Liver (tissue), 9 donors: ENCODE measurements around the gene OMD. TPM values are rescaled to one million over a fixed set of nuclear protein-coding genes. Genes with fewer than 3 reads are reported as not detected.

ENCODE experiments used
- DNase-seq: peaks from one replicate; pipeline ENCODE4 v3.0.0-alpha.2; 2017; ENCODE audit warnings: low spot score
- H3K27ac ChIP-seq, 2 donors: one replicate each; pipeline ENCODE4 v1.7.0; 2013; ENCODE audit warnings: inconsistent platforms in 2 of 2, low read length in 2 of 2, control low read depth in 1 of 2, low read depth in 1 of 2, mild to moderate bottlenecking in 1 of 2
- H3K27me3 ChIP-seq, 4 donors: one replicate each; pipeline versions ENCODE4 v1.6.1 to v1.7.0; 2013; ENCODE audit warnings: low read length in 3 of 4, inconsistent platforms in 1 of 4, mild to moderate bottlenecking in 1 of 4, moderate library complexity in 1 of 4; ENCODE audit not compliant: control insufficient read depth in 4 of 4, insufficient read depth in 4 of 4
- H3K36me3 ChIP-seq, 4 donors: one replicate each; pipeline versions ENCODE4 v1.6.1 to v1.7.0; 2013; ENCODE audit warnings: low read length in 3 of 4, mild to moderate bottlenecking in 3 of 4, low read depth in 1 of 4, moderate library complexity in 1 of 4; ENCODE audit not compliant: control insufficient read depth in 4 of 4, insufficient read depth in 3 of 4
- H3K4me1 ChIP-seq, 4 donors: one replicate each; pipeline versions ENCODE4 v1.6.1 to v1.7.0; 2013; ENCODE audit warnings: low read length in 3 of 4, mild to moderate bottlenecking in 3 of 4, moderate library complexity in 1 of 4; ENCODE audit not compliant: control insufficient read depth in 4 of 4, insufficient read depth in 4 of 4
- H3K4me3 ChIP-seq, 3 donors: one replicate each; pipeline versions ENCODE4 v1.6.1 to v1.7.0; 2013; ENCODE audit warnings: low read length in 3 of 3, control low read depth in 1 of 3, low read depth in 1 of 3, mild to moderate bottlenecking in 1 of 3
- H3K9ac ChIP-seq, 2 donors: one replicate each; pipeline ENCODE4 v1.7.0; 2013; ENCODE audit warnings: low read length in 2 of 2, mild to moderate bottlenecking in 2 of 2, moderate library complexity in 2 of 2, control low read depth in 1 of 2, low read depth in 1 of 2
- H3K9me3 ChIP-seq, 4 donors: one replicate each; pipeline versions ENCODE4 v1.6.1 to v1.7.0; 2013; ENCODE audit warnings: low read length in 3 of 4; ENCODE audit not compliant: control insufficient read depth in 4 of 4
- ATF3 ChIP-seq: IDR thresholded peaks from 2 replicates; pipeline ENCODE4 v1.6.1; 2016; ENCODE audit warnings: antibody characterized with exemption
- CTCF ChIP-seq: fragments of 150-350 bp; IDR thresholded peaks from 2 replicates; pipeline ENCODE4 v1.5.1; 2017; ENCODE audit warnings: improper control_type of control experiment, low read depth, low read length; ENCODE audit not compliant: missing input control
- EGR1 ChIP-seq, 2 donors: IDR thresholded peaks; 2 replicates each; pipeline ENCODE4 v1.6.1; 2016 to 2018; ENCODE audit warnings: antibody characterized with exemption in 2 of 2, low read depth in 2 of 2
- FOXA1 ChIP-seq: IDR thresholded peaks from 2 replicates; pipeline ENCODE4 v1.6.1; 2016; ENCODE audit warnings: antibody characterized with exemption
- FOXA2 ChIP-seq: IDR thresholded peaks from 2 replicates; pipeline ENCODE4 v1.6.1; 2016; ENCODE audit warnings: antibody characterized with exemption
- GABPA ChIP-seq, 2 donors: IDR thresholded peaks in 1 of 2; conservative IDR thresholded peaks in 1 of 2; 2 replicates each; pipeline ENCODE4 v1.6.1; 2016; ENCODE audit warnings: antibody characterized with exemption in 2 of 2, mild to moderate bottlenecking in 1 of 2, moderate library complexity in 1 of 2
- HNF4A ChIP-seq, 2 donors: conservative IDR thresholded peaks; 2 replicates each; pipeline ENCODE4 v1.6.1; 2016; ENCODE audit warnings: antibody characterized with exemption in 2 of 2, mild to moderate bottlenecking in 2 of 2
- HNF4G ChIP-seq: IDR thresholded peaks from 2 replicates; pipeline ENCODE4 v1.6.1; 2016; ENCODE audit warnings: antibody characterized with exemption
- JUND ChIP-seq, 2 donors: IDR thresholded peaks; 2 replicates each; pipeline ENCODE4 v1.6.1; 2016; ENCODE audit warnings: antibody characterized with exemption in 2 of 2
- MAX ChIP-seq: IDR thresholded peaks from 2 replicates; pipeline ENCODE4 v1.6.1; 2016; ENCODE audit warnings: antibody characterized with exemption
- NR2F2 ChIP-seq: IDR thresholded peaks from 2 replicates; pipeline ENCODE4 v1.6.1; 2016; ENCODE audit warnings: antibody characterized with exemption
- REST ChIP-seq: IDR thresholded peaks from 2 replicates; pipeline ENCODE4 v1.6.1; 2016; ENCODE audit warnings: antibody characterized with exemption, mild to moderate bottlenecking
- TAF1 ChIP-seq: conservative IDR thresholded peaks from 2 replicates; pipeline ENCODE4 v1.6.1; 2016; ENCODE audit warnings: antibody characterized with exemption, mild to moderate bottlenecking
- YY1 ChIP-seq: IDR thresholded peaks from 2 replicates; pipeline ENCODE4 v1.6.1; 2016; ENCODE audit warnings: antibody characterized with exemption, mild to moderate bottlenecking
- ZBTB33 ChIP-seq: IDR thresholded peaks from 2 replicates; pipeline ENCODE4 v1.6.1; 2016; ENCODE audit warnings: antibody characterized with exemption
- WGBS: extraction: QIAGEN DNeasy Blood & Tissue Kit; methylation state at CpG from one replicate; pipeline ENCODE4 v1.1.7; 2013; 5-methylcytosine and 5-hydroxymethylcytosine counted together
- polyA plus RNA-seq, 2 donors: library from polyadenylated mRNA; stranded (reverse) in 1 of 2; unstranded in 1 of 2; fragments of 200-250 nt in 1 of 2; fragments of >200 nt in 1 of 2; fragmentation: Nextera tagmentation in 1 of 2; extraction: Ambion mirVana in 1 of 2; gene quantifications; one replicate each; pipeline versions ENCODE4 v1.2.1 to v1.2.3, GENCODE V29; 2013 to 2015
- total RNA-seq, 2 donors: library from RNA; depleted of rRNA; stranded (reverse); fragments of >200 nt; gene quantifications; one replicate each; pipeline ENCODE4 v1.2.3, GENCODE V29; 2014
- donor health status: healthy.
- donor health status: healthy.
- donor health status: healthy.
- donor health status: healthy.
- donor health status: healthy.

OMD gene
- total and polyA plus RNA-seq, 4 donors, result 0.28 to 0.75 (median 0.52) TPM; not detected in 1

- 82% methylated on average over 3 of the region's 3 CpGs for WGBS
- no peaks in the 10 kb centered on the region for H3K9me3 ChIP-seq
- no peak overlapping the region for H3K4me3 ChIP-seq
- TF ChIP-seq HNF4G, result no peak
- no peak for TF ChIP-seq FOXA2
- TF ChIP-seq JUND (IDR thresholded peaks at IDR 0.05), result no peak
- no peak for TF ChIP-seq MAX
- TF ChIP-seq ATF3, result no peak
- TF ChIP-seq CTCF, result no peak
- no peak for TF ChIP-seq NR2F2
- TF ChIP-seq FOXA1, result no peak
- no peak for TF ChIP-seq YY1
- no peaks in the 10 kb centered on the region for H3K4me1 ChIP-seq
- no peaks in the 10 kb centered on the region for H3K27me3 ChIP-seq
- no peak overlapping the region for H3K9ac ChIP-seq
- peaks cover 0 to 1% (median 0%) of the 10 kb centered on the region in 4 donors for H3K36me3 ChIP-seq
- no peak for DNase-seq
- no peak overlapping the region for H3K27ac ChIP-seq
Observed at GRCh38 chr9:92463984-92464383, 39.7 kb upstream of the OMD start.

- H3K4me3 ChIP-seq, result no peak overlapping the region
- no peak for DNase-seq
- no peaks in the 10 kb centered on the region for H3K27me3 ChIP-seq
- no peak for TF ChIP-seq REST
- no peak for TF ChIP-seq YY1
- TF ChIP-seq ZBTB33, result no peak
- TF ChIP-seq CTCF, result no peak
- no peak for TF ChIP-seq JUND (IDR thresholded peaks at IDR 0.05)
- TF ChIP-seq FOXA1, result no peak
- no peak for TF ChIP-seq GABPA (IDR thresholded peaks at IDR 0.05 in 1 of 2, conservative IDR thresholded peaks at IDR 0.05 in 1 of 2)
- TF ChIP-seq MAX, result no peak
- TF ChIP-seq FOXA2, result no peak
- TF ChIP-seq EGR1 (IDR thresholded peaks at IDR 0.05; ENCODE audit: low read depth in 2 of 2), result no peak
- no peak for TF ChIP-seq TAF1
- TF ChIP-seq HNF4A (conservative IDR thresholded peaks at IDR 0.05), result no peak
- no peak for TF ChIP-seq NR2F2
- no peaks in the 10 kb centered on the region for H3K9me3 ChIP-seq
- no peak overlapping the region for H3K9ac ChIP-seq
- peaks cover 0 to 1% (median 0%) of the 10 kb centered on the region in 4 donors for H3K36me3 ChIP-seq
- no peak overlapping the region for H3K27ac ChIP-seq
- no peaks in the 10 kb centered on the region for H3K4me1 ChIP-seq
Observed at GRCh38 chr9:92463387-92463786, 39.1 kb upstream of the OMD start.
